Forelimb muscle (tissue), 1 donor: Measurements from ENCODE around the gene PDXK. TPM values are rescaled to one million over a fixed set of nuclear protein-coding genes. Genes with fewer than 3 reads are reported as not detected.

Source experiments
- DNase-seq: peaks from one replicate; pipeline ENCODE4 v3.0.0-alpha.2; 2013; ENCODE audit warnings: low read depth
- polyA plus RNA-seq: library from polyadenylated mRNA; unstranded; fragments of 120-200 nt; gene quantifications from one replicate; pipeline ENCODE4 v1.2.1, GENCODE V29; 2013; ENCODE audit not compliant: insufficient read length

The PDXK gene
- polyA plus RNA-seq, 1 donor = 19.0 TPM

GRCh38 chr21:43762303-43763128 lies 43.6 kb downstream of the PDXK start:
- no peak for DNase-seq

- DNase-seq = no peak
Observed at GRCh38 chr21:43763901-43764523, 45.1 kb downstream of the PDXK start.

- DNase-seq = no peak
Observed at GRCh38 chr21:43764576-43765495, 45.9 kb downstream of the PDXK start.

- no peak for DNase-seq
Observed at GRCh38 chr21:43766734-43767497, 48.0 kb downstream of the PDXK start.

GRCh38 chr21:43767498-43767983 lies 48.6 kb downstream of the PDXK start:
- no peak for DNase-seq

- no peak for DNase-seq
Observed at GRCh38 chr21:43767984-43768867, 49.3 kb downstream of the PDXK start.

GRCh38 chr21:43768868-43769167 lies 49.9 kb downstream of the PDXK start:
- DNase-seq = no peak

- no peak for DNase-seq
Observed at GRCh38 chr21:43769325-43769958, 50.5 kb downstream of the PDXK start.

GRCh38 chr21:43770066-43770655 lies 51.2 kb downstream of the PDXK start:
- DNase-seq = no peak

- no peak for DNase-seq
Observed at GRCh38 chr21:43771199-43771675, 52.3 kb downstream of the PDXK start.

GRCh38 chr21:43771698-43772424 lies 52.9 kb downstream of the PDXK start:
- no peak for DNase-seq

GRCh38 chr21:43772425-43772821 lies 53.5 kb downstream of the PDXK start:
- DNase-seq = no peak

GRCh38 chr21:43774163-43774562 lies 55.2 kb downstream of the PDXK start:
- DNase-seq = no peak

GRCh38 chr21:43775190-43775589 lies 56.3 kb downstream of the PDXK start:
- DNase-seq = no peak

- no peak for DNase-seq
Observed at GRCh38 chr21:43775795-43776430, 57.0 kb downstream of the PDXK start, which contains the start of gene CSTB. TSS of gene CSTB (minus strand) at chr21:43776308. CDS start at chr21:43776269, 39 bp downstream.

GRCh38 chr21:43777953-43778352 lies 59.0 kb downstream of the PDXK start:
- no peak for DNase-seq

- DNase-seq = no peak
Observed at GRCh38 chr21:43778469-43779335, 59.8 kb downstream of the PDXK start.
